ENCODE results near the gene MYMK. TPM values are rescaled to one million over a fixed set of nuclear protein-coding genes. Genes with fewer than 3 reads are reported as not detected.

MYMK gene
- total RNA-seq, 4 donors from 2014 or later = not detected

DNA sequence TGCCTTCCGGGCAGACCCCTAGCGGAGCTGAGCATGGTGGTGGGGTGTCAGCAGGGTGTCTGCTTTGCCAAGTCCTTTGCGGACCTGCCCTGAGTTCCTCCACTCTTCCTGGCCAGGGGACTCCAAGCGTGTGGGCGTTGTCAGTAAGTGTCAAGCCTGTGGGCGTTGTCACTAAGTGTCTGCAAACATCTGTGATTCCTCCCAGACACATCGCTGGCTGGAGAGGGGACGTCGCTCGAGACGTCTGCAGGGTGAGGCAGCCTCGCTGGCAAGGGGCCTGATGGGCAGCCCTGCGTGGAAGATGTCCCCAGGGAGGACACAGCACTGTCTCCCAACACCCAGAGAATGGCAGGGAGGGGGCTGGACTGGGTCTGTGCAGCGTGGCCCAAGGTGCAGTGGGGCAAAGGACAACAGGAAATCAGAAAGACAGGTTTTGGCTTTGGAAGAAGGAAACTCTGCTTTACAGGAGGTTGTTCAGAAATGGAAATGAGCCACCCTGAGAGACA, 38.6 kb upstream of the MYMK start:
- no peak for DNase-seq (ENCODE audit: low spot score)
- no peak for ATAC-seq (ENCODE audit: low FRiP score)
- TF ChIP-seq, protein P1, sequence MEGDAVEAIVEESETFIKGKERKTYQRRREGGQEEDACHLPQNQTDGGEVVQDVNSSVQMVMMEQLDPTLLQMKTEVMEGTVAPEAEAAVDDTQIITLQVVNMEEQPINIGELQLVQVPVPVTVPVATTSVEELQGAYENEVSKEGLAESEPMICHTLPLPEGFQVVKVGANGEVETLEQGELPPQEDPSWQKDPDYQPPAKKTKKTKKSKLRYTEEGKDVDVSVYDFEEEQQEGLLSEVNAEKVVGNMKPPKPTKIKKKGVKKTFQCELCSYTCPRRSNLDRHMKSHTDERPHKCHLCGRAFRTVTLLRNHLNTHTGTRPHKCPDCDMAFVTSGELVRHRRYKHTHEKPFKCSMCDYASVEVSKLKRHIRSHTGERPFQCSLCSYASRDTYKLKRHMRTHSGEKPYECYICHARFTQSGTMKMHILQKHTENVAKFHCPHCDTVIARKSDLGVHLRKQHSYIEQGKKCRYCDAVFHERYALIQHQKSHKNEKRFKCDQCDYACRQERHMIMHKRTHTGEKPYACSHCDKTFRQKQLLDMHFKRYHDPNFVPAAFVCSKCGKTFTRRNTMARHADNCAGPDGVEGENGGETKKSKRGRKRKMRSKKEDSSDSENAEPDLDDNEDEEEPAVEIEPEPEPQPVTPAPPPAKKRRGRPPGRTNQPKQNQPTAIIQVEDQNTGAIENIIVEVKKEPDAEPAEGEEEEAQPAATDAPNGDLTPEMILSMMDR (IDR thresholded peaks at IDR 0.05) = no peak

GRCh38 chr9:133562611-133563290, 38.0 kb upstream of the MYMK start:
- TF ChIP-seq, protein P1 (IDR thresholded peaks at IDR 0.05) = no peak
- DNase-seq (ENCODE audit: low spot score) (no peak), ATAC-seq (ENCODE audit: low FRiP score) (no peak)

GRCh38 chr9:133561976-133562554, 37.3 kb upstream of the MYMK start:
- ATAC-seq (ENCODE audit: low FRiP score) (no peak), DNase-seq (ENCODE audit: low spot score) (no peak)
- TF ChIP-seq, protein P1 (IDR thresholded peaks at IDR 0.05) = no peak

- TF ChIP-seq, protein P1 (IDR thresholded peaks at IDR 0.05) = no peak
- no peak for ATAC-seq (ENCODE audit: low FRiP score)
- no peak for DNase-seq (ENCODE audit: low spot score)
Measured at GRCh38 chr9:133560944-133561343, 36.2 kb upstream of the MYMK start.

- TF ChIP-seq, protein P1 (IDR thresholded peaks at IDR 0.05) = no peak
- no peak for ATAC-seq (ENCODE audit: low FRiP score)
Measured at GRCh38 chr9:133560311-133560710, 35.6 kb upstream of the MYMK start.

DNA sequence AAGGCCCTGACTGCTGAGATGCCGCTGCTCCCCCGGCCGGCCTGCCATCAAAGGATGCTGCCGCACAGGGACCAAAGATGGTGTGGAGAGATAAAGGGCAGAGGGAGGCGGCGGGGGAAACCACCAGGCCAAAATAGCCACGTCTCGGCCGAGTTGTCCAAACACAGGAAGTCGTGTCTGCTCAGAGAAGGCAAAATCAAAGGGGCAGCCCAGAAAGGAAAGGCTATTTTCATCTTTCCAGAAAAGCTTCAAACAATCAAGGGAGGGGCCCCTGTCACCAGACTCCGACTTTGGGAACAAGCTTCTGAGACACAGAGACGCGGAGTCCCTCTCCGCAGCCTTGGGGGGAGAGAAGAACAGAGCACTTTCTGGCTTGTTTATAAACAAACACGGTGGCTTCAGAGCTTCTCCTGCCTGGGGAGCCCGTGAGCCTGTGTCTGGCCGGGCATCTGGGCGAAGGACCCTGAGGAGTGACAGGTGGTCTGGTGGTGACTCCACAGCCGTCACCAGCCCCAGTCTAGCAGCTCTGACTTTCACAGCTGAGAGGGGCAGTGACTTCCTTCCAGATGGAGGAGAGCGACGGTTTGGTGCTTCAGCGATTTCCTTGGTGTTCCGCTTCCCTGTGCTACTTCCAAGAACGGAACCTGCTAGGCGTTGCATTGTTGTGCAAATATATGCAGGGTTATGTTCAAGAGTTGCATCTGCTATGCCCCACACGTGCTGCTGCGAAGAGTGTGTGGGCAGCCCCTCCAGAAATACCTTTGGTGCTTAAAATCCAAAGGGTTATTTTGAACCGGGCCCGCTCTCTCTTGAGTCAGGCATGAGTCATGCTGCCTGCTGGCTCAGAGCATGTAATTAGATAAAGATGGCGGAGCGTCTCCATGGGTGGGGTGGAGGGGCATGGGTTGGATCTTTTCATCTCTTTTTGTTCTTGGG, 33.7 kb upstream of the MYMK start:
- ATAC-seq (ENCODE audit: low FRiP score) = peak; percentile 62

More at GRCh38 chr9:133560311-133560710, 35.6 kb upstream of the MYMK start:
- no peak for DNase-seq (ENCODE audit: low spot score)

More for the DNA sequence above, 33.7 kb upstream of the MYMK start:
- TF ChIP-seq, protein P1 (IDR thresholded peaks at IDR 0.05) = no peak
- no peak for DNase-seq (ENCODE audit: low spot score)

Measured in omental fat pad (tissue), 4 donors.